Panc1 (cell line): ENCODE results near the gene ZC3H7B. TPM values are rescaled to one million over a fixed set of nuclear protein-coding genes. Genes with fewer than 3 reads are reported as not detected.

Experiments used
- ATAC-seq: fragments of 200-7000 bp; cut with Tn5 transposase; 2 replicates; pipeline ENCODE4 v1.9.1; 2020; ENCODE audit warnings: mild to moderate bottlenecking, moderate library complexity
- BruUV-seq: library from RNA; stranded (reverse); fragments of 400-500 nt; replicated peaks from 2 replicates; lab custom pipeline; 2021; lab: Mats Ljungman, UMichigan
- CTCF ChIA-PET: fragments of 300-600 bp; sonication (Branson Sonifier 250); formaldehyde crosslinking; loops from one replicate; lab custom pipeline; 2022; ENCODE audit warnings: antibody characterized with exemption; lab: Charles Lee
- POLR2A ChIA-PET: fragments of 300-600 bp; sonication (Branson Sonifier 250); formaldehyde crosslinking; loops from one replicate; lab custom pipeline; 2022; ENCODE audit warnings: antibody characterized with exemption; lab: Charles Lee
- DNase-seq: peaks from one replicate; pipeline ENCODE4 v3.0.0-alpha.2; 2010; ENCODE audit warnings: low read depth, low spot score
- H3K27ac ChIP-seq: 2 replicates; pipeline ENCODE4 v1.5.1; 2011; ENCODE audit warnings: mild to moderate bottlenecking, low read length, inconsistent platforms
- H3K27me3 ChIP-seq: fragments of 200-500 bp; sonication (Bioruptor generic); 2 replicates; pipeline ENCODE4 v1.6.0; 2014; ENCODE audit warnings: low read length, inconsistent platforms; ENCODE audit not compliant: control insufficient read depth, insufficient read depth
- H3K36me3 ChIP-seq: fragments of 200-500 bp; sonication (Bioruptor generic); 2 replicates; pipeline ENCODE4 v1.5.1; 2014; ENCODE audit warnings: inconsistent platforms, mild to moderate bottlenecking, low read length, moderate library complexity; ENCODE audit not compliant: control insufficient read depth, insufficient read depth
- H3K4me1 ChIP-seq: 2 replicates; pipeline ENCODE4 v1.5.1; 2011; ENCODE audit warnings: inconsistent platforms, mild to moderate bottlenecking, low read length, moderate library complexity; ENCODE audit not compliant: control insufficient read depth, insufficient read depth
- H3K4me3 ChIP-seq, 2 experiments: 2 replicates each; pipeline ENCODE4 v1.5.1; 2011 to 2012; ENCODE audit warnings: low read depth in 2 of 2, low read length in 2 of 2, mild to moderate bottlenecking in 2 of 2, inconsistent platforms in 1 of 2, moderate library complexity in 1 of 2
- H3K9me3 ChIP-seq: fragments of 200-500 bp; sonication (Bioruptor generic); 2 replicates; pipeline ENCODE4 v1.5.1; 2014; ENCODE audit warnings: low read depth, mild to moderate bottlenecking, inconsistent platforms, low read length, moderate library complexity; ENCODE audit not compliant: control insufficient read depth, insufficient read depth
- CTCF ChIP-seq: fragments of 450-650 bp; IDR thresholded peaks from 2 replicates; pipeline ENCODE4 v1.5.1; 2017; ENCODE audit warnings: mild to moderate bottlenecking
- POLR2AphosphoS5 ChIP-seq: IDR thresholded peaks from 2 replicates; pipeline ENCODE4 v1.6.1; 2012; ENCODE audit warnings: mild to moderate bottlenecking, low read depth, low read length, moderate library complexity
- REST ChIP-seq, 2 experiments: IDR thresholded peaks; 2 replicates each; pipeline ENCODE4 v1.6.1; 2011 to 2012; ENCODE audit warnings: low read depth in 2 of 2, control low read depth in 1 of 2, low read length in 1 of 2, mild to moderate bottlenecking in 1 of 2, moderate library complexity in 1 of 2; ENCODE audit not compliant: insufficient read depth in 1 of 2
- SIN3A ChIP-seq: IDR thresholded peaks from 2 replicates; pipeline ENCODE4 v1.6.1; 2012; ENCODE audit warnings: low read depth, mild to moderate bottlenecking, low read length, moderate library complexity, borderline replicate concordance; ENCODE audit not compliant: insufficient read depth
- in situ Hi-C: cut with HindIII; loops from 2 replicates; pipeline ENCODE4 v1.10.0; 2016; ENCODE audit warnings: low sequenced_read_pairs, low pct_unique_long_range_greater_than_20kb
- intact Hi-C: fragments of 100-400 bp; cut with micrococcal nuclease; formaldehyde crosslinking; loops from one replicate; pipeline ENCODE4 v1.10.0; 2022; ENCODE audit not compliant: unreplicated experiment
- total RNA-seq: library from RNA; stranded (reverse); gene quantifications from one replicate; pipeline ENCODE4 v1.2.1, GENCODE V29; 2021; ENCODE audit not compliant: unreplicated experiment

The ZC3H7B gene
- total RNA-seq, 1 experiment from 2014 or later: 62.0 TPM

- intact Hi-C loops (no loop called here), in situ Hi-C loops (no loop called here)
- Histone ChIP-seq H3K4me1 (no peaks in the 10 kb centered on the region), H3K4me3 (no peak overlapping the region), H3K9me3 (no peaks in the 10 kb centered on the region), H3K27me3 (no peaks in the 10 kb centered on the region), H3K27ac (no peak overlapping the region), H3K36me3 (no peaks in the 10 kb centered on the region; the same call in 1 of the 2 replicates)
- DNase-seq: no peak
- ChIA-PET POLR2A (no interaction called here), CTCF (no interaction called here)
- TF ChIP-seq REST (IDR thresholded peaks at IDR 0.05; ENCODE audit: insufficient read depth in 1 of 2, low read depth in 2 of 2, low read length in 1 of 2): no peak
- TF ChIP-seq POLR2AphosphoS5: no peak
- no peak for TF ChIP-seq CTCF
- ATAC-seq: no peak
- BruUV-seq: no TSS peak
Measured at GRCh38 chr22:41344189-41344788, 43.0 kb downstream of the ZC3H7B start.

- Histone ChIP-seq H3K4me1 (no peaks in the 10 kb centered on the region), H3K9me3 (no peaks in the 10 kb centered on the region), H3K27ac (no peak overlapping the region), H3K4me3 (no peak overlapping the region), H3K36me3 (no peaks in the 10 kb centered on the region; the same call in none of the 2 replicates), H3K27me3 (no peaks in the 10 kb centered on the region)
- TF ChIP-seq REST (IDR thresholded peaks at IDR 0.05; ENCODE audit: insufficient read depth in 1 of 2, low read depth in 2 of 2, low read length in 1 of 2) (no peak), CTCF (no peak), POLR2AphosphoS5 (no peak), SIN3A (no peak)
- ChIA-PET CTCF (no interaction called here), POLR2A (no interaction called here)
- DNase-seq (no peak), ATAC-seq (no peak)
- no TSS peak for BruUV-seq
- intact Hi-C loops: no loop called here
- in situ Hi-C loops: no loop called here
Measured at GRCh38 chr22:41345807-41346335, 44.5 kb downstream of the ZC3H7B start.
